ENCODE data around the gene RASA2. TPM values are rescaled to one million over a fixed set of nuclear protein-coding genes. Genes with fewer than 3 reads are reported as not detected.

The RASA2 gene
- total RNA-seq, 1 donor from 2014 or later, result 21.5 TPM

DNA sequence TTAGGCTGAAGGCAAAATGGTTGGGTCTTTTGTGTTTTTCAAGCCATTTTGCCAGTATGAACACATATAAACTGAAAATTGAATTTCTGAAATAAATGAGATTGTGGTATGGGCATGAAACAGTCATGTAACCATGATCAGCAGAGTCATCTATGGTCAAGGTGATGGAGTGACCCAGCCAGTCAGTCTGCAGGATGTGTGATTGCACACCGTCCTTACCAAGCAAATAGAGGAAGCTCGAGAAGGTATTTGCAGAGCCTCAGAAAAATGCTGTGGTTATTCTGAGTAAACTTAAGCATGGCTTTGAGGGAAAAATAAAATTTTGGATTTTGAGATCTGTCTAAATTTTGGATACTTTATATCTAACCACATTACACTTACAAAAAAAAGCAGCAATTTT, 155.4 kb downstream of the RASA2 start:
- DNase-seq (ENCODE audit: low spot score, unreplicated experiment), result no peak
- TF ChIP-seq, protein P1, sequence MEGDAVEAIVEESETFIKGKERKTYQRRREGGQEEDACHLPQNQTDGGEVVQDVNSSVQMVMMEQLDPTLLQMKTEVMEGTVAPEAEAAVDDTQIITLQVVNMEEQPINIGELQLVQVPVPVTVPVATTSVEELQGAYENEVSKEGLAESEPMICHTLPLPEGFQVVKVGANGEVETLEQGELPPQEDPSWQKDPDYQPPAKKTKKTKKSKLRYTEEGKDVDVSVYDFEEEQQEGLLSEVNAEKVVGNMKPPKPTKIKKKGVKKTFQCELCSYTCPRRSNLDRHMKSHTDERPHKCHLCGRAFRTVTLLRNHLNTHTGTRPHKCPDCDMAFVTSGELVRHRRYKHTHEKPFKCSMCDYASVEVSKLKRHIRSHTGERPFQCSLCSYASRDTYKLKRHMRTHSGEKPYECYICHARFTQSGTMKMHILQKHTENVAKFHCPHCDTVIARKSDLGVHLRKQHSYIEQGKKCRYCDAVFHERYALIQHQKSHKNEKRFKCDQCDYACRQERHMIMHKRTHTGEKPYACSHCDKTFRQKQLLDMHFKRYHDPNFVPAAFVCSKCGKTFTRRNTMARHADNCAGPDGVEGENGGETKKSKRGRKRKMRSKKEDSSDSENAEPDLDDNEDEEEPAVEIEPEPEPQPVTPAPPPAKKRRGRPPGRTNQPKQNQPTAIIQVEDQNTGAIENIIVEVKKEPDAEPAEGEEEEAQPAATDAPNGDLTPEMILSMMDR (IDR thresholded peaks at IDR 0.05; ENCODE audit: unreplicated experiment), result no peak
- Mint-ChIP-seq H3K27me3 (no peaks in the 10 kb centered on the region), H3K4me3 (ENCODE audit: low read depth) (no peak overlapping the region), H3K4me1 (ENCODE audit: low read depth) (no peaks in the 10 kb centered on the region), H3K9me3 (ENCODE audit: low read depth) (no peaks in the 10 kb centered on the region), H3K36me3 (ENCODE audit: insufficient read depth) (peaks cover 2% of the 10 kb centered on the region), H3K27ac (no peak overlapping the region)

DNA sequence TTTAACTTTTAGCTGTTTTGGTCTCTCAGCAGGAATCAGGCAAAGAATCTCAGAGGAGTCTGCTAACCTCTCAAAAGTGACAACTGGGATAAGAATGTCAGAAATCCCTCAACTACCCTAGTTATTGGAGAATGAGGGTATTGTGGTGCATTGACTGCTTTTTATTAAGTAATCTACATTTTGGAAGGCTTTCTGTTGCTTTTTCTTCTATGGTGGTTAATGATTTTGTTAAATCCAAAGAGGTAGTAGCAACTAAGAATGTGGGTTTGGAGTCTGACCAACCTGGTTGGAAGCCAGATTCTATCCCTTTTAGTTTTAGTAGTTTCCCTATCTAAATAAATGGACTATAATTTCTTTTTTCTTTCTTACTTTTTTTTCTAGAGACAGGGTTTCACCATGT, 156.6 kb downstream of the RASA2 start:
- peaks cover 2% of the 10 kb centered on the region for H3K36me3 Mint-ChIP-seq (ENCODE audit: insufficient read depth)
- no peaks in the 10 kb centered on the region for H3K27me3 Mint-ChIP-seq
- DNase-seq (ENCODE audit: low spot score, unreplicated experiment), result no peak
- peaks cover 8% of the 10 kb centered on the region for H3K4me1 Mint-ChIP-seq (ENCODE audit: low read depth)
- TF ChIP-seq, protein P1 (IDR thresholded peaks at IDR 0.05; ENCODE audit: unreplicated experiment), result no peak
- no peak overlapping the region for H3K27ac Mint-ChIP-seq
- no peak overlapping the region for H3K4me3 Mint-ChIP-seq (ENCODE audit: low read depth)
- H3K9me3 Mint-ChIP-seq (ENCODE audit: low read depth), result no peaks in the 10 kb centered on the region

DNA sequence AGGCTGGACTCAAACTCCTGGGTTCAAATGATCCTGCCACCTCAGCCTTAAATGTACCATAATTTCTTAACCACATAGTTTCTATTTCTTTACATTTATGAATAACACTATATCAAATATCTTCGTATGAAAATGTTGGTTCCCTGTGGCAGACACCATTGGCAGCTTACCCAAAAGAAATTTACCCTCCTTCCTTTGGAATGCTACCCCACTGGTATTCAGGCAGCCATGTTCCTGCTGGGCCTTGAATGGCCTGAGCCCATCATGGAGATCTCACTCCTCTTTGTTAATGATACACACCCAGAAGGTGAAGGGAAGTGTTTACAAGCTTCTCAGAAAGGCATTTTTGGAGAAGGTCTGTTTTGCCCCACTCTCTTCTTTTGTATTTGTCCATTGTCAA, 157.0 kb downstream of the RASA2 start:
- TF ChIP-seq, protein P1 (IDR thresholded peaks at IDR 0.05; ENCODE audit: unreplicated experiment), result no peak
- peaks cover 2% of the 10 kb centered on the region for H3K36me3 Mint-ChIP-seq (ENCODE audit: insufficient read depth)
- DNase-seq (ENCODE audit: low spot score, unreplicated experiment), result no peak
- no peaks in the 10 kb centered on the region for H3K9me3 Mint-ChIP-seq (ENCODE audit: low read depth)
- no peak overlapping the region for H3K27ac Mint-ChIP-seq
- H3K4me1 Mint-ChIP-seq (ENCODE audit: low read depth), result peaks cover 11% of the 10 kb centered on the region
- H3K27me3 Mint-ChIP-seq, result no peaks in the 10 kb centered on the region
- no peak overlapping the region for H3K4me3 Mint-ChIP-seq (ENCODE audit: low read depth)

DNA sequence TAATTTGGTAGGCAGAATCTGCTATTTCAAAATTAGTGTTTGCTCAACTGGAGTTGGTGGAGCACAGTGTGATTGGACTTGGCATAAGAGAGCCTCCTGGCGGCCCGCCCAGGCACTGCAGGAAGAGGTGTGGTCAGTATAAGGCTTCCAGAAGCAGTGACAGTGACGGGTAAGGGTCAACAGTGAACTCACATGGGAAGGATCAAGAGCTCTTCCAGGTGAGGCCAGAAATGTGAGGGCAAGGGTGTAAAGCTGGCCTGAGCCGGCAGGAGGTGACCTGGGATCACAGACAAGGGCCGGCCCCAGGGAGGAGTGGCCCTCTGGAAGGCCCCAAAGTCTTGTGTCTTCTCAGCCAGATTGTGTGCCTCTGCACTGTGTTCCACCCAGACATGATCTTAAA, 158.1 kb downstream of the RASA2 start:
- Mint-ChIP-seq H3K27ac (peak overlapping the region; percentile 21), H3K4me1 (ENCODE audit: low read depth) (peaks cover 11% of the 10 kb centered on the region), H3K27me3 (no peaks in the 10 kb centered on the region), H3K4me3 (ENCODE audit: low read depth) (no peak overlapping the region), H3K36me3 (ENCODE audit: insufficient read depth) (peaks cover 2% of the 10 kb centered on the region), H3K9me3 (ENCODE audit: low read depth) (no peaks in the 10 kb centered on the region)
- TF ChIP-seq, protein P1 (IDR thresholded peaks at IDR 0.05; ENCODE audit: unreplicated experiment), result peak; percentile 62
- DNase-seq (ENCODE audit: low spot score, unreplicated experiment), result peak; percentile 20

DNA sequence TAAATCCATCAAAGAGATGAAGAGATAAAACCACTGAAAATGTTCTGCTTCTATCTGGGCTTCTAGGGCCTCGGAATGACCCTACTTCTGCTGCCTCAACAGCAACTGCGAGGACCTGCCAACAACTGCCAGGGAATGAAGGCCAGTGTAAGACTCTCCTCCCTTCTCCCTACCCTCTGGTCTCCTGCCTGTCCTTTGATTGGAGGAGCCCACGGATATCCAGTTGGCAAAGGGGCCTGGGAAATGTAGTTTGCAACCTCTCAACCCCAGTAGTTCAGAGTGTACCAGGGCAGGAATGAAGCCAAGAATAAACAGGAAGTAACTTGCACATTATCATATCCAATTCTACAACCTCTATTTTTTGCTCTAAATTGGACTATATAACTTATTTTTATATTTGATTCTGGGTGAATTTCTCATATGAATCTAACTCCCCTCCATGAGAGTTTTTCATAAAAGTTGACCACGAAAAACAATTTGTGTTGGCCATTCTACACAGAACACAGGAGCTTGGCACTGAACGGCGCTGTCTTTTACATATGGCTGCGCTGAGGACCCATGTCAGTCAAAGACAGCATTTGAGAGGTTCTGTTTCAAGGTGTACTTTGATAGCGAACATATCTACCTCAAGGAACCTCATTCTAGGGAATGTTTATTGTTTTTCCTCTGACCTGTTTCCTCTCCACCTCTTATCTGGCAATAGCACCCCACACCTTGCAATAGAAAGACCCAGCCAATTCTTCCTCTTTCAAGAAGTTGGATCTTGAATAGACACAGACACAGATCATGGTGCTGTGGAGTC, 160.1 kb downstream of the RASA2 start:
- H3K27me3 Mint-ChIP-seq, result no peaks in the 10 kb centered on the region
- TF ChIP-seq, protein P1 (IDR thresholded peaks at IDR 0.05; ENCODE audit: unreplicated experiment), result no peak
- no peaks in the 10 kb centered on the region for H3K9me3 Mint-ChIP-seq (ENCODE audit: low read depth)
- no peak overlapping the region for H3K27ac Mint-ChIP-seq
- no peak overlapping the region for H3K4me3 Mint-ChIP-seq (ENCODE audit: low read depth)
- DNase-seq (ENCODE audit: low spot score, unreplicated experiment), result no peak
- H3K36me3 Mint-ChIP-seq (ENCODE audit: insufficient read depth), result peaks cover 2% of the 10 kb centered on the region
- H3K4me1 Mint-ChIP-seq (ENCODE audit: low read depth), result peaks cover 11% of the 10 kb centered on the region

Measured in progenitor cell of endocrine pancreas (in vitro differentiated cells).